GM21576 (cell line): ENCODE results near the gene THBS2.
"Not testable (repeated sequence)": the region's sequence is repeated elsewhere in the genome, so short reads cannot be mapped to it uniquely, and the experiment has no call there.

ENCODE experiments used
- ATAC-seq: cut with Tn5 transposase; IDR thresholded peaks from one replicate; pipeline ENCODE4 v1.9.1; 2021; ENCODE audit warnings: mild to moderate bottlenecking, moderate library complexity; ENCODE audit not compliant: unreplicated experiment

THBS2 gene

GRCh38 chr6:169253337-169254238, at the start of gene THBS2:
THBS2 (minus strand) TSS chr6:169253846; CDS start chr6:169250784, 3,062 bp downstream.
- ATAC-seq, result no peak

GRCh38 chr6:169302716-169303115, 49.1 kb upstream of the THBS2 start:
- no peak for ATAC-seq

- no peak for ATAC-seq
These were observed 48.6 kb upstream of the THBS2 start for GRCh38 chr6:169302255-169302654.

- ATAC-seq, result no peak
These were observed 47.3 kb upstream of the THBS2 start for GRCh38 chr6:169300916-169301315.

- not testable (repeated sequence) for ATAC-seq
These were observed 45.0 kb upstream of the THBS2 start for GRCh38 chr6:169298626-169299025.

- ATAC-seq, result no peak
These were observed 43.0 kb upstream of the THBS2 start for GRCh38 chr6:169296622-169297021.

GRCh38 chr6:169296170-169296569, 42.5 kb upstream of the THBS2 start:
- ATAC-seq, result no peak

GRCh38 chr6:169293196-169293595, 39.5 kb upstream of the THBS2 start:
- no peak for ATAC-seq

- no peak for ATAC-seq
These were observed 38.9 kb upstream of the THBS2 start for GRCh38 chr6:169292338-169293124.

- ATAC-seq, result no peak
These were observed 38.1 kb upstream of the THBS2 start for GRCh38 chr6:169291646-169292337.

- ATAC-seq, result no peak
These were observed 37.5 kb upstream of the THBS2 start for GRCh38 chr6:169291148-169291547.

GRCh38 chr6:169289619-169290339, 36.1 kb upstream of the THBS2 start:
- ATAC-seq, result no peak

GRCh38 chr6:169289257-169289618, 35.6 kb upstream of the THBS2 start:
- ATAC-seq, result no peak

GRCh38 chr6:169288591-169288990, 34.9 kb upstream of the THBS2 start:
- ATAC-seq, result no peak

GRCh38 chr6:169287675-169288074, 34.0 kb upstream of the THBS2 start:
- ATAC-seq, result no peak

GRCh38 chr6:169286961-169287360, 33.3 kb upstream of the THBS2 start:
- no peak for ATAC-seq

GRCh38 chr6:169285165-169285564, 31.5 kb upstream of the THBS2 start:
- ATAC-seq, result no peak

- no peak for ATAC-seq
These were observed 30.3 kb upstream of the THBS2 start for GRCh38 chr6:169283924-169284323.

GRCh38 chr6:169282043-169282442, 28.4 kb upstream of the THBS2 start:
- ATAC-seq, result no peak

GRCh38 chr6:169277619-169278018, 24.0 kb upstream of the THBS2 start:
- no peak for ATAC-seq

GRCh38 chr6:169274781-169275180, 21.1 kb upstream of the THBS2 start:
- no peak for ATAC-seq
